ENCODE results near the gene OPN1SW.

OPN1SW gene

DNA sequence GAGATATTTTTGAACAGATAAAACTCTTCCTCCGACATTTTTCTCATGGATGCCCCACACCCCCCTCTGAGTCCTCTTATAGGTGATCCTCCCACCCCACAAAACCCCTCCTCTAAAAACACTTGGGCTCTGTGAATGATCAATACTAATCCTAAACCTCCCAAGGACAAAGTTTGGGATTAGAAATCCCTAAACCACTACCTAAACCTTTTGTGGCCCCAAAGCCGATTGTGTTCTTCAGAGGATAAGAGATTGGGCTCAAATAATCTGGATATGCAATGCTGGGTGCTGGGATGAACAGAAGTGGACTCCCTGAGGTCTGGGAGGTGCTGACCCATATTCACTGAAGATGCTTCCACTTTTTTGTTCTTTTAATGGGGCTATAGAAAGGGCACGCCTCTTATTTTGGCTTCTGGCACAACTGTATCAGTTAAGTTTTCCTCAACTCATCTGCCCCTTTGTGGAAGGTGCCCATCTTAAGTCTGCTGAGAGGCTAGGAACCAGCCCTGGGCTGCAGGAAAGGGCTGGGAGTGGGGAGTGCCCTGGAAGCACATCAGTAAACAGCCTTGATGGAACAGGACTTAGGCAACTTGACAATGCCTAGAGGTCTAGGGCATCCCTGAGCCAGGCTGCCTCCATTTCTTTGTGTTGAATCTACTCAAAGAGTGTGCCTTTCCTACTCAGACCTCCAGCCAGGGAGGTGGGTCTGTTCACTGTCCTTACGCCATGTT, at the start of gene OPN1SW:
Gene OPN1SW, minus strand, starts transcription at position 51 of the 731 bp plus-strand sequence. Its CDS starts 13 bp downstream, at position 38.
- intact Hi-C loops (cut with DNase I) = no loop called here
- no peak for DNase-seq

- peak in 1 of 10 donors; percentile 53 for DNase-seq
- intact Hi-C loops (cut with DNase I) = no loop called here
These were observed 46.1 kb upstream of the OPN1SW start for GRCh38 chr7:128821724-128822123.

- intact Hi-C loops (cut with DNase I) = no loop called here
- no peak for DNase-seq
These were observed 43.1 kb upstream of the OPN1SW start for GRCh38 chr7:128818694-128819093.

DNA sequence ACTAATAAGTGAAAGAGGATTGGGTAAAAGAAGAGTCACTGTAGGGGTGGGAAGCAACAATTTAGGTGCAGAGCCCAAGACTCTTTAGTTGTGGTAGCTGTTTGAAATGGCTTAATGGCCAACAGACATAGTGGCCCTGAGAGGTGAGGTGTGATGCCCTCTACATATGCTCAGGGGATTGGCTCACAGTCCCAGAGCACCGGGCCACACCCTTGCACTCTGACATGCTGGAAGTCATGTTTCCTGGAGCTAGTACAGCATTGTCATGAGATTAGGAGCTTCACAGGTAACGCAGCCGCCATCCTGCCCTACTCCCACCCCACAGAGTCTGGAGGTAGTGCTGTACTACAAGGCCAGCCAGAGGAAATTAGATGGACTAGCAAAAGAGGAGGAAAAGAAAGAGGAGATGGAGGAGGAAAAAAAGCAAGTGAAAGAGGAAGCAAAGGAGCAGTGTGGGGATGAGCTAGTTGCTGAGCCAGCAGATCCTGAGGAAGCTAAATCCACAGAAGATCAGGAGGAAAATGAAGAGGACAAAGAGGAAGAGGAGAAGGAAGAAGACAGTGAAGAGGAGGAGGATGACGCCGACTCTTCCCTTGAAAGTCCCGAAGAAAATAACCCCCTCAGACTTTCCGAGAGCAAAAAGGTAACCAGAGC, 39.8 kb upstream of the OPN1SW start:
- intact Hi-C loops (cut with DNase I) = no loop called here
- peak in 1 of 10 donors; percentile 46 for DNase-seq

GRCh38 chr7:128814499-128814898, 38.9 kb upstream of the OPN1SW start:
- intact Hi-C loops (cut with DNase I) = no loop called here
- DNase-seq = peak in 4 of 10 donors; percentile 66 to 95 (median 74)

DNA sequence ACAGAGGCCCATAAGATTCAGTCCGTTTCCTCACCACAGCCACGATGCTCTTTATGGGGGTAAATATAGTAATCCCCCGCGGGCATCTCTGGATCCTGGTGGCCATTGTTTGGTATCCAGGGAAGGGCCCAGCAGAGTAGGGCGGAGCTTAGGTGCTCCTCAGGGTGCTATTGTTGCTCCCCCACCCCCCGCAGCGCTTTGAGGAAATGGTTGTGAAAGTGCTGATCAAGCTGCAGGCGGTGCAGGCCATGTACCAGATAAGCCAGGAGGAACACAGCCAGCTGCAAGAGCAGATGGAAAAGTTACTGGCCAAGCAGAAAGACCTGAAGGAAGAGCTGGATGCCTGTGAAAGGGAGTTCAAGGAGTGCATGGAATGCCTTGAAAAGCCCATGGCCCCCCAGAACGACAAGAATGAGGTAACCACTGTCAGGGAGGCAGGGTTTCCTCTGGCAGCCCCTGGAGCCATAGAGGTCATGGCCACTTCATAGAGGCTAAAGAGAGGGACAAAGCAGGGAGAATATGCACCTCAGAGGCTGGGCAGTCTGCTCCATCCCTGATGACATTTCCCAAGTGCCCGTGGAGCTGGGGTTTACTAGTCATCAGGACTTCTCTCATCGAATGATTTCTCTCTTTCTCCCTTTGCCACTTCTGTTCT, 37.0 kb upstream of the OPN1SW start:
- intact Hi-C loops (cut with DNase I) = no loop called here
- no peak for DNase-seq

GRCh38 chr7:128811631-128812430, 36.2 kb upstream of the OPN1SW start:
- DNase-seq = no peak
- intact Hi-C loops (cut with DNase I) = no loop called here

DNA sequence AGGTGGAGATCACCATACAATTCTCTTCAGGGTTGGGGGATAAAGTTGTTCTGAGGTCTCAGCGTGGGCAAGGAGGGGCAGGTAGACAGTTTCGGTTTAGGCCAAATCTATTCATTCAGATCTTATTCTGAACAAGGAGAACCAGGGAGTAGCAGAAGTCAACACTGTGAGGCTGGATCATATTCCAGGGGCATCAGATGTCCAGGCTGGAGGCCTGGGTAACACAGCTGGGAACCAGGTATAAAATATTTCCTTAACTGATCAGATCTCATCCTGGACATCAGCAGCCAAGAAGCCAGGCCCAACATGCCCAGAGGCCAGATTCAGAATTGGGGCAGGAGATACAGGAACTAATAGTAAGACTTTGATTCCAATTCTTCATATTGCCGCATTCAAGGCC, 35.4 kb upstream of the OPN1SW start:
- DNase-seq = no peak
- intact Hi-C loops (cut with DNase I) = no loop called here

DNA sequence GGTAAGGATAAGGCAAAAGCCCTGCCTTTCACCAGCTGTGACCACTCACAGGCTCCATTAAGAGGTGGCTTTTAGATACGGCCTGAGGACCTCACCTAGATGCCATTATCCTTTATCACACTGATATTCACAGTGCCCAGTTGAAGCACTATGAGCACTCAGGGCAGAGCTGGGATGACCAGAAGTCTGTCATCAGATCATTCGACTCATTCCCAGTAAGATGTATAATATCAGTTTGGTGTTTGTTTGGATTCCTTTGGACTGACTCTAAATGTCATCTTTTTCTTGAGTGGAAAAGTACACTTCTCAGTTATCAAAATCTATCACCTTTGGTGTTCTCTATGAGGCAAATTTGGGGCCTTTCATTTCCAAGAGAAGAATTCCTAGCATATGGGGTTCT, 34.9 kb upstream of the OPN1SW start:
- intact Hi-C loops (cut with DNase I) = no loop called here
- DNase-seq = no peak

- peak in 1 of 10 donors; percentile 48 for DNase-seq
- intact Hi-C loops (cut with DNase I) = no loop called here
These were observed 33.8 kb upstream of the OPN1SW start for GRCh38 chr7:128809363-128809762.

GRCh38 chr7:128807191-128807590, 31.6 kb upstream of the OPN1SW start:
- no peak for DNase-seq
- intact Hi-C loops (cut with DNase I) = no loop called here

- intact Hi-C loops (cut with DNase I) = no loop called here
- DNase-seq = no peak
These were observed 29.6 kb upstream of the OPN1SW start for GRCh38 chr7:128805225-128805624.

DNA sequence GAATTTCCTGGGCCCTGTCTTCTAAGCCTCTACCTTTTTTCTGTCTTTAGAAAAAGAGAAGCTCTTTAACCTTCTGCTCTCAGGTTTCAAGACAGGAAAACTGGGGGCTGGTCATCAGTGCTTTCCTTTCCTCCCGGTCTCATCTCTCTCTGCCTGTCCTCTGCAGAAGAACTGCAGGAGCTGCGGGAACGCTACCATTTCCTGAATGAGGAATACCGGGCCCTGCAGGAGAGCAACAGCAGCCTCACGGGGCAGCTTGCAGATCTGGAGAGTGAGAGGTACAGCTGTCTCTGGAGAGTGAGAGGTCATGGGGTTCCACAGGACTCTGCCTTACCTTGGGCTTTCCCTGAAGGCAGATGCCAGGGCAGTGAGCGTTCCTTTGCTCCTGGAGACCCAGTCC, 28.9 kb upstream of the OPN1SW start:
- DNase-seq = no peak

GRCh38 chr7:128801667-128802418, 26.2 kb upstream of the OPN1SW start:
- intact Hi-C loops (cut with DNase I) = no loop called here
- no peak for DNase-seq

More for the DNA sequence above, 28.9 kb upstream of the OPN1SW start:
- intact Hi-C loops (cut with DNase I) = no loop called here

DNA sequence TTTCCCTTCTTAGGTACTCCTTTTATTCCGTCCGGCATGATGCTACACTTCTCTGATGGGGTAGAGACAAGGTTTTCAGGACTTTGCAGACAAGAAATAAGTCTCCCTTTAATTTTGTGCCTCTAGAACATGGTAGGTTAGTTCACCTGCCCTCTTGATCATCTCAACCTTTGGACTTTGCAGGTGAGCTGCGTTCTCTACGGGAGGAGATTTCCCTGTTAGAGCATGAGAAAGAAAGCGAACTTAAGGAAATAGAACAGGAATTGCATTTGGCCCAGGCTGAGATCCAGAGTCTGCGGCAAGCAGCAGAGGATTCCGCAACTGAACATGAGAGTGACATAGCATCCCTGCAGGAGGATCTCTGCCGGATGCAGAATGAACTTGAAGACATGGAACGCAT, 25.4 kb upstream of the OPN1SW start:
- intact Hi-C loops (cut with DNase I) = no loop called here
- no peak for DNase-seq

DNA sequence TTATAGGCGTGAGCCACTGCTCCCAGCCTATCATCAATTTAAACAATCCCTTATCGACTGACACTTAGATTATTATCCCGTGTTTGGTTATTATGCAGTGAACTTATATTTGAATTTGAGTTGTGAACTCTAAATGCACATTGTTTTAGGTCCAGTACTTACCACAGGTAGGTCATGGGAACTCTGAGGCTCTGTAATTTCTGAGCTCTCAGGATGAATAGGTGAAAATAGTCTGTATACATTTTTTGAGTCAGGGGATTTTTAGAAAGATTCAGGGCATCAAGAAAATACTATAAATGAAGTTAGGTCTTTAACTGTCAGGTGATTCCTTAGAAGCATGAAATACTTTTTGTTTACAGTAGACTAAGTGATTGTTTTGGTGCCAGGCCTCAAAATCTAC, 25.0 kb upstream of the OPN1SW start:
- intact Hi-C loops (cut with DNase I) = no loop called here
- DNase-seq = no peak

DNA sequence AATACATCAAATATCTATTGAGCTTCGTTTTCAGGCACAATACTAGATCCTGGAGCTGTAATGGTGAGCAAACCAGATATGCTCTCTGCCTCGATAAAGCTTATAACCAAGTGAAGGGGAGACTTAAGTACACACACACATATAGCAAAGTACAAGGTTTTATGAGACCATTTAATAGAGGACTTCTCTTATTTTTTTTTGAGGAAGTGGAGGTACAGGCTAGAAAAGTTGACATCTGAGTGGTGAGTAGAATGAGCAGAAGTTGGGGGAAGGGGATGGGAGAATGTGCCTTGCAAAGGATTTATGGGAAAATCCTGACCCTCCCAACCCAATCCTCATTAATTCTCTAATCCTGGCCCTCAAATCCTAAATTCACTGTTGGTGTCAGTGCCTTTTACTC, 23.9 kb upstream of the OPN1SW start:
- no peak for DNase-seq
- intact Hi-C loops (cut with DNase I) = no loop called here

DNA sequence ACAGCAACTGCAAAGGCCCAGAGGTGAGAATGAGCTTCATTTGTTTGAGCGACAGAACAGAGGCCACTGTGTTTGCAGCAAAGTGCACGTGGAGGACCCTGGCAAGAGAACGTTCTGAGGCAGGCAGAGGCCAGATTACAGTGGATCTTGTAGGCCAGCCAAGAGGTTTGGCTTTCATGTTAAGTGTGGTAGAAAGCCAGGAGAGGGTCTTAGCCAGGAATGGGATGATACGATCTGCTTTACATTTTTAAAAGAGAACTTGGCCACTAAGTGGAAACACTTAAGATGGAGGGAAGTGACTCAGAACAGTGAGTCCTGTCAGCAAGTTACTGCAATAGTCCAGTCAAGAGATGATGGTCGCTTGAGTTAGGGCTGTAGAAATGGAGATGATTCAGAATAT, 20.7 kb upstream of the OPN1SW start:
- intact Hi-C loops (cut with DNase I) = no loop called here
- DNase-seq = no peak

GRCh38 chr7:128795129-128795528, 19.5 kb upstream of the OPN1SW start:
- intact Hi-C loops (cut with DNase I) = no loop called here

DNA sequence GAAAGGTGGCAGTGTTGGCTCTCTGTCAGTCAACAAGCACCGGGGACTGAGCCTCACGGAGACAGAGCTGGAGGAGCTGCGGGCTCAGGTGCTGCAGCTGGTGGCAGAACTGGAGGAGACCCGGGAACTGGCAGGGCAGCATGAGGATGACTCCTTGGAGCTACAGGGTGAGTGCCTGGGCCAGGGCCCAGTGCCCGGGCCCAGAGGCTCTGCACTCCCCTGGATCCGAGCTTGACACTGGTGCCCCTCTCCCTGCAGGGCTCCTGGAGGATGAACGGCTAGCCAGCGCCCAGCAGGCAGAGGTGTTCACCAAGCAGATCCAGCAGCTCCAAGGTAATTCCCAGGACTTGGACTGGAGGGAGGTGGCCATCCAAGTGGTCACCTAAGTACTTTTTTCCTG, 18.8 kb upstream of the OPN1SW start:
- DNase-seq = peak in 1 of 10 donors; percentile 78
- intact Hi-C loops (cut with DNase I) = loop anchor here (5.0 kb wide), 2 partner anchors 68 to 88 kb away; partner anchors contain the start of gene ATP6V1F

More at GRCh38 chr7:128795129-128795528, 19.5 kb upstream of the OPN1SW start:
- no peak for DNase-seq

Data from posterior cingulate gyrus (tissue), 11 donors.